RWPE2 (cell line): ENCODE results near the gene MDK.

Source experiments
- ATAC-seq: fragments of 200-7000 bp; cut with Tn5 transposase; 3 replicates; pipeline ENCODE4 v1.9.1; 2021; ENCODE audit warnings: low read depth
- DNase-seq: peaks from one replicate; pipeline ENCODE4 v3.0.0-alpha.2; 2020; ENCODE audit warnings: low spot score
- H3K27ac ChIP-seq: fragments of 450-650 bp; 2 replicates; pipeline ENCODE4 v1.5.1; 2017; ENCODE audit warnings: mild to moderate bottlenecking; ENCODE audit not compliant: poor library complexity, severe bottlenecking
- H3K27me3 ChIP-seq: fragments of 250-450 bp; sonication (Bioruptor Pico); 2 replicates; pipeline ENCODE4 v1.5.1; 2021; ENCODE audit warnings: mild to moderate bottlenecking, moderate library complexity; ENCODE audit not compliant: insufficient read depth, poor library complexity, severe bottlenecking
- H3K36me3 ChIP-seq: fragments of 250-450 bp; sonication (Bioruptor Pico); 2 replicates; pipeline ENCODE4 v1.5.1; 2020; ENCODE audit warnings: low read depth, mild to moderate bottlenecking, moderate library complexity
- H3K4me1 ChIP-seq: fragments of 250-450 bp; sonication (Bioruptor Pico); 2 replicates; pipeline ENCODE4 v1.5.1; 2021; ENCODE audit warnings: mild to moderate bottlenecking, moderate library complexity; ENCODE audit not compliant: insufficient read depth, poor library complexity, severe bottlenecking
- H3K4me3 ChIP-seq: fragments of 250-450 bp; sonication (Bioruptor Pico); 2 replicates; pipeline ENCODE4 v1.5.1; 2021; ENCODE audit warnings: mild to moderate bottlenecking, moderate library complexity; ENCODE audit not compliant: severe bottlenecking
- H3K9me3 ChIP-seq: fragments of 250-450 bp; sonication (Bioruptor Pico); 2 replicates; pipeline ENCODE4 v1.5.1; 2021; ENCODE audit warnings: mild to moderate bottlenecking, moderate library complexity; ENCODE audit not compliant: severe bottlenecking
- CTCF ChIP-seq: fragments of 450-650 bp; IDR thresholded peaks from one replicate; pipeline ENCODE4 v1.5.1; 2017; ENCODE audit warnings: mild to moderate bottlenecking, moderate library complexity; ENCODE audit not compliant: poor library complexity, severe bottlenecking

The MDK gene

GRCh38 chr11:46347637-46348311, 33.7 kb upstream of the MDK start:
- DNase-seq (no peak), ATAC-seq (peak; percentile 3; the same call in 1 of the 3 replicates)
- Histone ChIP-seq H3K4me1 (peaks cover 7% of the 10 kb centered on the region), H3K36me3 (no peaks in the 10 kb centered on the region), H3K27ac (peak overlapping the region; percentile 51), H3K4me3 (peak overlapping the region; percentile 97), H3K27me3 (no peaks in the 10 kb centered on the region), H3K9me3 (no peaks in the 10 kb centered on the region)
- TF ChIP-seq CTCF: no peak

- Histone ChIP-seq H3K27me3 (no peaks in the 10 kb centered on the region), H3K36me3 (no peaks in the 10 kb centered on the region), H3K9me3 (no peaks in the 10 kb centered on the region), H3K27ac (no peak overlapping the region), H3K4me1 (peaks cover 7% of the 10 kb centered on the region), H3K4me3 (peak overlapping the region; percentile 97)
- ATAC-seq (no peak), DNase-seq (peak; percentile 54)
- no peak for TF ChIP-seq CTCF
Measured at GRCh38 chr11:46348566-46349401, 32.7 kb upstream of the MDK start.

- ATAC-seq (no peak), DNase-seq (no peak)
- Histone ChIP-seq H3K27ac (no peak overlapping the region), H3K4me1 (peaks cover 2% of the 10 kb centered on the region), H3K4me3 (no peak overlapping the region), H3K36me3 (peaks cover 6% of the 10 kb centered on the region; the same call in 1 of the 2 replicates), H3K27me3 (no peaks in the 10 kb centered on the region), H3K9me3 (no peaks in the 10 kb centered on the region)
- no peak for TF ChIP-seq CTCF
Measured at GRCh38 chr11:46350695-46351094, 30.8 kb upstream of the MDK start.

GRCh38 chr11:46351148-46351547, 30.3 kb upstream of the MDK start:
- DNase-seq: no peak
- peaks cover 10% of the 10 kb centered on the region for H3K36me3 ChIP-seq
- ATAC-seq: no peak
- H3K4me3 ChIP-seq: no peak overlapping the region
- TF ChIP-seq CTCF: no peak
- no peak overlapping the region for H3K27ac ChIP-seq
- H3K27me3 ChIP-seq: no peaks in the 10 kb centered on the region
- no peaks in the 10 kb centered on the region for H3K9me3 ChIP-seq
- peaks cover 2% of the 10 kb centered on the region for H3K4me1 ChIP-seq
